Smooth muscle cell (in vitro differentiated cells): ENCODE results near the gene NTM. TPM values are rescaled to one million over a fixed set of nuclear protein-coding genes. Genes with fewer than 3 reads are reported as not detected.

ENCODE experiments used
- DNase-seq: peaks from one replicate; lab custom pipeline; 2025; ENCODE audit not compliant: unreplicated experiment; lab: John Stamatoyannopoulos, UW
- H2AFZ ChIP-seq: fragments of 200-600 bp; sonication (generic); 2 replicates; pipeline ENCODE4 v1.6.0; 2016; ENCODE audit warnings: antibody characterized with exemption, low read depth, mild to moderate bottlenecking
- H3F3A ChIP-seq: fragments of 200-600 bp; sonication (generic); 2 replicates; pipeline ENCODE4 v1.6.0; 2017; ENCODE audit warnings: antibody characterized with exemption, low read depth
- H3K27ac ChIP-seq: fragments of 200-600 bp; sonication (generic); 2 replicates; pipeline ENCODE4 v1.5.1; 2016; ENCODE audit warnings: low read depth, mild to moderate bottlenecking
- H3K27me3 ChIP-seq: fragments of 200-600 bp; sonication (generic); 2 replicates; pipeline ENCODE4 v1.6.1; 2016; ENCODE audit warnings: low read depth, mild to moderate bottlenecking
- H3K36me3 ChIP-seq: fragments of 200-600 bp; sonication (generic); 2 replicates; pipeline ENCODE4 v1.5.1; 2016; ENCODE audit warnings: low read depth
- H3K4me1 ChIP-seq: fragments of 200-600 bp; sonication (generic); 2 replicates; pipeline ENCODE4 v1.5.1; 2016; ENCODE audit warnings: low read depth
- H3K4me2 ChIP-seq: fragments of 200-600 bp; sonication (generic); 2 replicates; pipeline ENCODE4 v1.6.0; 2016; ENCODE audit warnings: mild to moderate bottlenecking
- H3K4me3 ChIP-seq: fragments of 200-600 bp; sonication (generic); 2 replicates; pipeline ENCODE4 v1.5.1; 2016; ENCODE audit warnings: mild to moderate bottlenecking
- H3K79me2 ChIP-seq: fragments of 200-600 bp; sonication (generic); 2 replicates; pipeline ENCODE4 v1.6.0; 2016; ENCODE audit warnings: low read depth, mild to moderate bottlenecking
- H3K9ac ChIP-seq: fragments of 200-600 bp; sonication (generic); 2 replicates; pipeline ENCODE4 v1.6.0; 2016; ENCODE audit warnings: low read depth
- H3K9me3 ChIP-seq: fragments of 200-600 bp; sonication (generic); replicated peaks from 2 replicates; pipeline ENCODE4 v1.5.1; 2016; ENCODE audit warnings: low read depth
- H4K20me1 ChIP-seq: fragments of 200-600 bp; sonication (generic); 2 replicates; pipeline ENCODE4 v1.6.0; 2016; ENCODE audit warnings: low read depth
- CTCF ChIP-seq: fragments of 200-600 bp; sonication (generic); IDR thresholded peaks from 2 replicates; pipeline ENCODE4 v1.5.1; 2017; ENCODE audit warnings: borderline replicate concordance, mild to moderate bottlenecking, antibody characterized with exemption; ENCODE audit not compliant: insufficient read depth, poor library complexity, severe bottlenecking
- WGBS: methylation state at CpG from one replicate; pipeline ENCODE4 v1.1.7; 2016; ENCODE audit warnings: low lambda C conversion rate; 5-methylcytosine and 5-hydroxymethylcytosine counted together
- polyA plus RNA-seq: library from polyadenylated mRNA; unstranded; fragments of >200 nt; fragmentation: Nextera tagmentation; extraction: Ambion mirVana; gene quantifications from 2 replicates; pipeline ENCODE4 v1.2.1, GENCODE V29; 2016
- total RNA-seq: library from RNA; depleted of rRNA; stranded (reverse); fragments of >200 nt; gene quantifications from 2 replicates; pipeline ENCODE4 v1.2.3, GENCODE V29; 2014

NTM gene
- total and polyA plus RNA-seq, 2 experiments from 2014 or later, result 68.9 to 123 TPM

DNA sequence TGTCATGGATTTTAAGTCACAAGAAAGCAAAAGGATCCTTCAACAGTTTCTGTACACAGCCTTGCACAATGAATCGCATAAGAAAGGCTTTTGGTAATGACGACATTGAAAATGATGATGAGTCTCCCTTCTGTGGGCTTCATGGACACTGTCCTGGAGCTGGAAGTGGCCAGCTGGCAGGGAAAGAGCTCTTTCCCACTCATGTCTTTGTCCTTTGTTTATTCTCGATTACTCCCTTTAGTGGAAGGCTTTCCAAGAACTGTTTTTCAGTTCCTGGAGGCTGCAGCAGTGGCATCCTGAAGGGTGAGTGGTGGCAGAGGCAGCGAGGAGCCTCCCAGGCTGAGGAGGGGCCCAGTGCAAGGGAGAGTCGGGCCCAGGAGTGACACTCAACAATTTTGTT is 505.2 kb downstream of the NTM start:
- no peak for TF ChIP-seq CTCF
- peaks cover 11% of the 10 kb centered on the region for H3K4me1 ChIP-seq
- H3K27ac ChIP-seq, result no peak overlapping the region
- H3K36me3 ChIP-seq, result no peaks in the 10 kb centered on the region
- H4K20me1 ChIP-seq, result no peaks in the 10 kb centered on the region
- H3K27me3 ChIP-seq, result peaks cover 32% of the 10 kb centered on the region
- no peak for DNase-seq
- no peak overlapping the region for H3K4me2 ChIP-seq
- H3K79me2 ChIP-seq, result no peaks in the 10 kb centered on the region
- no peaks in the 10 kb centered on the region for H3K9me3 ChIP-seq
- no peak overlapping the region for H3K4me3 ChIP-seq
- 85% methylated on average over 5 of the region's 5 CpGs for WGBS
- H3F3A ChIP-seq, result no peaks in the 10 kb centered on the region
- H2AFZ ChIP-seq, result peak overlapping the region; percentile 77
- no peak overlapping the region for H3K9ac ChIP-seq

GRCh38 chr11:131877246-131877942 is 507.0 kb downstream of the NTM start:
- H3K27me3 ChIP-seq, result peaks cover 22% of the 10 kb centered on the region
- H3K4me1 ChIP-seq, result peaks cover 11% of the 10 kb centered on the region
- no peak overlapping the region for H3K4me3 ChIP-seq
- H3K4me2 ChIP-seq, result no peak overlapping the region
- H4K20me1 ChIP-seq, result no peaks in the 10 kb centered on the region
- no peaks in the 10 kb centered on the region for H3K36me3 ChIP-seq
- no peaks in the 10 kb centered on the region for H3F3A ChIP-seq
- H3K79me2 ChIP-seq, result no peaks in the 10 kb centered on the region
- H2AFZ ChIP-seq, result no peak overlapping the region
- no peak for TF ChIP-seq CTCF
- no peak overlapping the region for H3K27ac ChIP-seq
- WGBS, result 93% methylated on average over 10 of the region's 10 CpGs
- no peaks in the 10 kb centered on the region for H3K9me3 ChIP-seq
- no peak for DNase-seq
- H3K9ac ChIP-seq, result no peak overlapping the region

DNA sequence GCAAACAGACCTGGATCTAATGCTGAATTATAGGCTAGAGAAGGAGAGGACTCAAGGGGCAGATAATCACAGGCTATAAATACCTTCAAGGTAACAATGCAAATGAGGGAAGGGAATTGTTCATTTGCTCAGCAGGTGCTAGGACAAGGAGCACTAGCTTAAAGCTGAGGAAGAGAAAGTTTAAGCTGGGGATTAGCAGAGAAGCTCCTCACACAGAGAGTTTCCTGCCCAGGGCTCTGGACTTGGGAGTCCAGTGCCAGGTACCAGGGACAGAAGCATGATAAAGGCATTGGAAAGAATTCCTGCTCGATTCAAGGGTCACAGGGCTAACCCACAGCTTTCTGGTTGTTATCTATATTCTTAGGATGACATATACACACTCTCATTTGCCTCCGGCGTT is 509.9 kb downstream of the NTM start:
- TF ChIP-seq CTCF, result no peak
- Histone ChIP-seq H3K4me3 (no peak overlapping the region), H3K27ac (no peak overlapping the region), H3K4me2 (no peak overlapping the region), H3K9ac (no peak overlapping the region), H3K9me3 (no peaks in the 10 kb centered on the region), H3K4me1 (peaks cover 11% of the 10 kb centered on the region), H3F3A (no peaks in the 10 kb centered on the region), H3K79me2 (no peaks in the 10 kb centered on the region), H3K36me3 (no peaks in the 10 kb centered on the region), H2AFZ (no peak overlapping the region), H3K27me3 (peaks cover 22% of the 10 kb centered on the region), H4K20me1 (no peaks in the 10 kb centered on the region)
- no peak for DNase-seq
- WGBS, result 67% methylated on average over 3 of the region's 3 CpGs

DNA sequence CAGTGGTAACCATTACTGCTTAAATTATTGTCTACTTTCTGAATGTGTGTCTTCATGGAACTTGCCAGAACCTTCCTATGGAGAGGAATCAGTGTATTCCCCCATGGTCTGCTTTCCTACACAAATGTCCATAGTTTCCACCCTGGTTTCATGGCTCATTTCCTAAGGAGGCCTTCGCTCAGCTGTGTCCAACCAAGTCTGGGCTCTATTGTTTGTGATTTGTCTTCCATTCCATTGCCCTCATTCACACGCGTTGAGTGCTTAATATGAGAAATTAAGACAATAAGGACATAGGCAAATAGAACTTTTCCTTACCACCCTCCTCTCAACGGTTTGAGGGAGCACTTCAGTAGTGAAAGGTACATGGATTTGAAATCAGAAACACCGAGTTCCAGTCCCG is 510.6 kb downstream of the NTM start:
- DNase-seq, result no peak
- no peaks in the 10 kb centered on the region for H4K20me1 ChIP-seq
- no peaks in the 10 kb centered on the region for H3K36me3 ChIP-seq
- no peak overlapping the region for H3K27ac ChIP-seq
- no peak overlapping the region for H2AFZ ChIP-seq
- H3K9ac ChIP-seq, result no peak overlapping the region
- no peaks in the 10 kb centered on the region for H3K79me2 ChIP-seq
- H3K27me3 ChIP-seq, result peaks cover 22% of the 10 kb centered on the region
- peaks cover 12% of the 10 kb centered on the region for H3K4me1 ChIP-seq
- no peak for TF ChIP-seq CTCF
- H3K4me2 ChIP-seq, result no peak overlapping the region
- no peak overlapping the region for H3K4me3 ChIP-seq
- H3K9me3 ChIP-seq, result no peaks in the 10 kb centered on the region
- no peaks in the 10 kb centered on the region for H3F3A ChIP-seq
- 97% methylated on average over 6 of the region's 6 CpGs for WGBS
